ENCODE measurements around the gene TTC8.

GRCh38 chr14:88818018-88818417 is 6.4 kb upstream of the TTC8 start:
- TF ChIP-seq RAD21 (IDR thresholded peaks at IDR 0.05) (no peak), TAF1 (conservative IDR thresholded peaks at IDR 0.05) (no peak), SP1 (IDR thresholded peaks at IDR 0.05) (no peak), JUND (IDR thresholded peaks at IDR 0.05) (no peak)
- TF ChIP-seq, protein P1, sequence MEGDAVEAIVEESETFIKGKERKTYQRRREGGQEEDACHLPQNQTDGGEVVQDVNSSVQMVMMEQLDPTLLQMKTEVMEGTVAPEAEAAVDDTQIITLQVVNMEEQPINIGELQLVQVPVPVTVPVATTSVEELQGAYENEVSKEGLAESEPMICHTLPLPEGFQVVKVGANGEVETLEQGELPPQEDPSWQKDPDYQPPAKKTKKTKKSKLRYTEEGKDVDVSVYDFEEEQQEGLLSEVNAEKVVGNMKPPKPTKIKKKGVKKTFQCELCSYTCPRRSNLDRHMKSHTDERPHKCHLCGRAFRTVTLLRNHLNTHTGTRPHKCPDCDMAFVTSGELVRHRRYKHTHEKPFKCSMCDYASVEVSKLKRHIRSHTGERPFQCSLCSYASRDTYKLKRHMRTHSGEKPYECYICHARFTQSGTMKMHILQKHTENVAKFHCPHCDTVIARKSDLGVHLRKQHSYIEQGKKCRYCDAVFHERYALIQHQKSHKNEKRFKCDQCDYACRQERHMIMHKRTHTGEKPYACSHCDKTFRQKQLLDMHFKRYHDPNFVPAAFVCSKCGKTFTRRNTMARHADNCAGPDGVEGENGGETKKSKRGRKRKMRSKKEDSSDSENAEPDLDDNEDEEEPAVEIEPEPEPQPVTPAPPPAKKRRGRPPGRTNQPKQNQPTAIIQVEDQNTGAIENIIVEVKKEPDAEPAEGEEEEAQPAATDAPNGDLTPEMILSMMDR (IDR thresholded peaks at IDR 0.05; ENCODE audit: low read depth, low read length, missing input control), result no peak

Measured in liver (tissue), 3 donors.